NT2/D1 (cell line): ENCODE results near the gene IFNG-AS1.

ENCODE experiments used
- DNase-seq: peaks from one replicate; pipeline ENCODE4 v3.0.0-alpha.2; 2011; ENCODE audit warnings: low read depth, low spot score
- H3K27me3 ChIP-seq: 2 replicates; pipeline ENCODE4 v1.6.0; 2011; ENCODE audit warnings: mild to moderate bottlenecking; ENCODE audit not compliant: insufficient read length, insufficient read depth
- H3K36me3 ChIP-seq: 2 replicates; pipeline ENCODE4 v1.6.1; 2011; ENCODE audit warnings: mild to moderate bottlenecking, low read length, mixed read lengths; ENCODE audit not compliant: insufficient read depth, insufficient read length
- H3K4me1 ChIP-seq: 2 replicates; pipeline ENCODE4 v1.5.1; 2011; ENCODE audit not compliant: insufficient read depth, insufficient read length
- H3K4me3 ChIP-seq: 2 replicates; pipeline ENCODE4 v1.5.1; 2011; ENCODE audit warnings: low read depth; ENCODE audit not compliant: insufficient read length
- H3K9ac ChIP-seq: 2 replicates; pipeline ENCODE4 v1.6.0; 2011; ENCODE audit warnings: low read depth; ENCODE audit not compliant: insufficient read length
- H3K9me3 ChIP-seq: 2 replicates; pipeline ENCODE4 v1.5.1; 2011; ENCODE audit warnings: mild to moderate bottlenecking, low read length; ENCODE audit not compliant: insufficient read depth
- SUZ12 ChIP-seq: IDR thresholded peaks from 2 replicates; pipeline ENCODE4 v1.6.1; 2011; ENCODE audit not compliant: insufficient read length, insufficient read depth; ENCODE audit errors: extremely low read depth
- YY1 ChIP-seq: IDR thresholded peaks from 2 replicates; pipeline ENCODE4 v1.6.1; 2011; ENCODE audit not compliant: insufficient read length, insufficient read depth
- ZNF274 ChIP-seq: IDR thresholded peaks from 2 replicates; pipeline ENCODE4 v1.6.1; 2011; ENCODE audit warnings: mild to moderate bottlenecking, low read depth, low read length

The IFNG-AS1 gene

GRCh38 chr12:67993143-67993542, 3.9 kb downstream of the IFNG-AS1 start:
- H3K9ac ChIP-seq = no peak overlapping the region
- no peak for DNase-seq
- no peaks in the 10 kb centered on the region for H3K36me3 ChIP-seq
- H3K27me3 ChIP-seq = no peaks in the 10 kb centered on the region
- no peak overlapping the region for H3K4me3 ChIP-seq
- H3K4me1 ChIP-seq = no peaks in the 10 kb centered on the region
- no peaks in the 10 kb centered on the region for H3K9me3 ChIP-seq
- no peak for TF ChIP-seq YY1
- no peak for TF ChIP-seq SUZ12
- TF ChIP-seq ZNF274 = no peak

DNA sequence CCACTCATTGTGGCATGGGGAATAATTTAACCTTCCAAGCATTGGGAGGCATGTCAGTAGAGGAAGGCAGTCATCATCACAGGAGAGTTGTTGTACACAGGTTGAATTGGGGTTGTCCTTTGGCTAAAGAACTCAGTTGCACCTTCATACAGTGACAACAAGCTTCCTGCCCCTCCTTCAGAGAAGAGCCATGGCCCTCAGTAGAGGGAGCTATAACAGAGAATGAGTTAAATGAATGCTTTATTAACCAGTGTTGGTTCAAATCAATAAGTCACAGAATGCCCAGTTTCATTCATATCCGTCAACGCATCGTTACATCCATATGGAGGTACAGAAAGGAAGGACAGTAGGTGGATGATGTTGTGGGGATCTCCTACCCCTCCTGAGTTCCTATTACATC, 4.8 kb downstream of the IFNG-AS1 start:
- H3K9ac ChIP-seq = no peak overlapping the region
- no peaks in the 10 kb centered on the region for H3K4me1 ChIP-seq
- H3K9me3 ChIP-seq = no peaks in the 10 kb centered on the region
- TF ChIP-seq ZNF274 (no peak), YY1 (no peak), SUZ12 (no peak)
- no peaks in the 10 kb centered on the region for H3K27me3 ChIP-seq
- no peak overlapping the region for H3K4me3 ChIP-seq
- H3K36me3 ChIP-seq = no peaks in the 10 kb centered on the region
- no peak for DNase-seq

- Histone ChIP-seq H3K9ac (no peak overlapping the region), H3K27me3 (no peaks in the 10 kb centered on the region)
- DNase-seq = no peak
Measured at GRCh38 chr12:67996347-67996746, 7.1 kb downstream of the IFNG-AS1 start.

DNA sequence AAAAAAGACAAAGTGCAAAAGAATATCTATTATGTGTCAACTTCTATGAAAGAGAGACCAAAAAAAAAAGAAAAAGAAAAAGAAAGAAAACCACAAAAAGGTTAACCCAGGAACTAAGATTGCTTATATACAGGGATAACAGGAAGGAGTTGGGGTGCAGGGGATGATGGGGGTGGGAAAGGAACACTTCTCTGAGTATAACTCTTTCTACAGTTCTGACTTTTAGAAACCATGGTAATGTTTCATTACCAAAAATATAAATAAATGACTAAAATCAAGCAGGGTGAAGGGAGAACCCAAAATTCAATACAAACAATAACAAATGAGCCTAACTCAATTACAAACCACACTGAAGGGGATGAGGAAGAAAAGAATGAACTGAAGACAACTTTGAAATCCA, 9.1 kb downstream of the IFNG-AS1 start:
- TF ChIP-seq ZNF274 (no peak), SUZ12 (no peak), YY1 (no peak)
- Histone ChIP-seq H3K4me1 (no peaks in the 10 kb centered on the region), H3K36me3 (no peaks in the 10 kb centered on the region), H3K27me3 (no peaks in the 10 kb centered on the region), H3K9ac (no peak overlapping the region), H3K4me3 (no peak overlapping the region), H3K9me3 (no peaks in the 10 kb centered on the region)
- no peak for DNase-seq

More at GRCh38 chr12:67996347-67996746, 7.1 kb downstream of the IFNG-AS1 start:
- H3K9me3 ChIP-seq = no peaks in the 10 kb centered on the region
- H3K36me3 ChIP-seq = no peaks in the 10 kb centered on the region
- H3K4me1 ChIP-seq = no peaks in the 10 kb centered on the region
- no peak overlapping the region for H3K4me3 ChIP-seq
- no peak for TF ChIP-seq ZNF274
- TF ChIP-seq SUZ12 = no peak
- TF ChIP-seq YY1 = no peak

GRCh38 chr12:67999244-67999643, 10.0 kb downstream of the IFNG-AS1 start:
- DNase-seq = no peak
- no peak overlapping the region for H3K4me3 ChIP-seq
- no peaks in the 10 kb centered on the region for H3K9me3 ChIP-seq
- no peaks in the 10 kb centered on the region for H3K36me3 ChIP-seq
- TF ChIP-seq SUZ12 (no peak), YY1 (no peak), ZNF274 (no peak)
- H3K27me3 ChIP-seq = no peaks in the 10 kb centered on the region
- H3K9ac ChIP-seq = no peak overlapping the region
- H3K4me1 ChIP-seq = no peaks in the 10 kb centered on the region

GRCh38 chr12:68001486-68002466, 12.5 kb downstream of the IFNG-AS1 start:
- no peak for TF ChIP-seq ZNF274
- TF ChIP-seq YY1 = no peak
- TF ChIP-seq SUZ12 = no peak
- no peaks in the 10 kb centered on the region for H3K9me3 ChIP-seq
- H3K4me3 ChIP-seq = no peak overlapping the region
- H3K36me3 ChIP-seq = no peaks in the 10 kb centered on the region
- no peaks in the 10 kb centered on the region for H3K27me3 ChIP-seq
- no peak overlapping the region for H3K9ac ChIP-seq
- no peak for DNase-seq
- H3K4me1 ChIP-seq = no peaks in the 10 kb centered on the region

- H3K36me3 ChIP-seq = no peaks in the 10 kb centered on the region
- no peak for DNase-seq
- no peaks in the 10 kb centered on the region for H3K9me3 ChIP-seq
- H3K4me1 ChIP-seq = no peaks in the 10 kb centered on the region
- no peak overlapping the region for H3K4me3 ChIP-seq
- TF ChIP-seq ZNF274 (no peak), YY1 (no peak), SUZ12 (no peak)
- no peaks in the 10 kb centered on the region for H3K27me3 ChIP-seq
- H3K9ac ChIP-seq = no peak overlapping the region
Measured at GRCh38 chr12:68003777-68004176, 14.5 kb downstream of the IFNG-AS1 start.
